Choroid plexus epithelial cell (primary cell): ENCODE measurements around the gene FAM149B1.

Source experiments
- DNase-seq: peaks from one replicate; pipeline ENCODE4 v3.0.0-alpha.2; 2010; ENCODE audit warnings: low read depth
- H3K4me3 ChIP-seq: 2 replicates; pipeline ENCODE4 v1.5.1; 2011; ENCODE audit warnings: low read depth, mild to moderate bottlenecking, control low read depth, low read length, moderate library complexity
- TF ChIP-seq, protein P1 (sequence below): conservative IDR thresholded peaks from 2 replicates; pipeline ENCODE4 v1.5.1; 2011; ENCODE audit warnings: low read depth, mild to moderate bottlenecking, control low read depth, inconsistent platforms, low read length, moderate library complexity

Gene FAM149B1

DNA sequence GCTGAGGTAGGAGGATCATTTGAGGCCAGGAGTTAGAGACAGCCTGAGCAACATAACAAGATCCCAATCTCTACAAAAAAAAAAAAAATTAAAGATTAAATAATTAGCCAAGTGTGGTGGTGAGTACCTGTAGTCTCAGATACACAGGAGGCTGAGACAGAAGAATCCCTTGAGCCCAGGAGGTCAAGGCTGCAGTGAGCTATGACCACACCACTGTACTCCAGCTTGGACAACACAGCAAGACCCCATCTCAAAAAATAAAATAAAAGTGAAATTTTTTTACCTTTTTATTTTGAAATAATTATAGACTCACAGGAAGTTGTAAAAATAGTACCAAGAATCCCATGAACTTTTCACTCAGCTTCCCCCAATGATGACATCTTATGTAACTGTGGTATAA lies 4.9 kb downstream of the FAM149B1 start:
- no peak for DNase-seq
- TF ChIP-seq, protein P1, sequence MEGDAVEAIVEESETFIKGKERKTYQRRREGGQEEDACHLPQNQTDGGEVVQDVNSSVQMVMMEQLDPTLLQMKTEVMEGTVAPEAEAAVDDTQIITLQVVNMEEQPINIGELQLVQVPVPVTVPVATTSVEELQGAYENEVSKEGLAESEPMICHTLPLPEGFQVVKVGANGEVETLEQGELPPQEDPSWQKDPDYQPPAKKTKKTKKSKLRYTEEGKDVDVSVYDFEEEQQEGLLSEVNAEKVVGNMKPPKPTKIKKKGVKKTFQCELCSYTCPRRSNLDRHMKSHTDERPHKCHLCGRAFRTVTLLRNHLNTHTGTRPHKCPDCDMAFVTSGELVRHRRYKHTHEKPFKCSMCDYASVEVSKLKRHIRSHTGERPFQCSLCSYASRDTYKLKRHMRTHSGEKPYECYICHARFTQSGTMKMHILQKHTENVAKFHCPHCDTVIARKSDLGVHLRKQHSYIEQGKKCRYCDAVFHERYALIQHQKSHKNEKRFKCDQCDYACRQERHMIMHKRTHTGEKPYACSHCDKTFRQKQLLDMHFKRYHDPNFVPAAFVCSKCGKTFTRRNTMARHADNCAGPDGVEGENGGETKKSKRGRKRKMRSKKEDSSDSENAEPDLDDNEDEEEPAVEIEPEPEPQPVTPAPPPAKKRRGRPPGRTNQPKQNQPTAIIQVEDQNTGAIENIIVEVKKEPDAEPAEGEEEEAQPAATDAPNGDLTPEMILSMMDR: no peak
- H3K4me3 ChIP-seq: no peak overlapping the region

DNA sequence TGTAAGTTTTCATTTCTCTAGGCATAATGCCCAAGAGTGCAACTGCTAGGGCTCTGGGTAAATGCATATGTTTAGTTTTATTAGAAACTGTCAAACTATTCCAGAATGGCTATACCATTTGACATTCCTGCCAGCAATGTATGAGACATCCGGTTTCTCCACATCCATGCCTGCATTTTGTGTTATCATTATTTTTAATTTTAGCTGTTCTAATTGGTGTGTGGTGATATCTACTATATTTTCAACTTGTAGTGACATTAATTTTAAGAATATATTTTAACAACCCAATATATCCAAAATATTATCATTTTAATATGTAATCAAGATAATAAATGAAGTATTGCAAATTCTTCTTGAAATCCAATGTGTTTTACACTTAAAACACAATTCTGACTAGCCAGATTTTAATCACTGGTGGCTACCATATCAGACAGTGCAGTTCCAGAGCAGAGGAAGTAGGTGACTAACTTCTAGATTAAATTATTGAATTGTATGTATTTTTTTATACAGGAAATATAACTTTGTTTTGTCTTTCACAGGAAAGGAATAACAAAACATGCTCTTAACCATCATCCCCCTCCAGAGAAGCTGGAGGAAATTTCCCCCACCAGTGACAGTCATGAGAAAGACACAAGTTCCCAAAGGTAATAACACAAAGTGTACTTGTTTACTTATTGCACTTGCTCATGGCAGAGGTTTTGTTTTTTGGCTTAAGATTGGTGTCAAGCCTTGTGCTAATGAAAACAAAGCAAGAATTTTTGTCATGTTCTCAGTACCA lies 6.4 kb downstream of the FAM149B1 start:
- TF ChIP-seq, protein P1: no peak
- no peak for DNase-seq
- no peak overlapping the region for H3K4me3 ChIP-seq

DNA sequence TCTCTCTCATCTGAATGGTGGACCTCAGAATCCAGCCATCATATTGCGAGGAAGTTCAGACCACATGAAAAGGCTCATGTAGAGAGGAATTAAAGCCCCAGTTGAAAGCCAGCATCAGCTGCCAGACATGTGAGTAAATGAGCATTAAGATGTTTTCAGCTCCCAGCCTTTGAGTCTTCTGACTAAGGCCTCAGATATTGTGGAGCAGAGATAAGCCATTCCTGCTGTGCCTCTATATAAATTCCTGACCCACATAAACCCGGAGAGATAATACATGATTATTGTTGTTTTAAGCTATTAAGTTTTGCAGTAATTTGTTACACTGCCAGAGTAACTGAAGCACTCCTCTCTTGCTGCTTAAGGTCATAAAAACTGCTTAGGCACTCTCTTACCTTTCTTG lies 14.6 kb downstream of the FAM149B1 start:
- no peak overlapping the region for H3K4me3 ChIP-seq
- DNase-seq: peak; percentile 81
- TF ChIP-seq, protein P1: no peak

DNA sequence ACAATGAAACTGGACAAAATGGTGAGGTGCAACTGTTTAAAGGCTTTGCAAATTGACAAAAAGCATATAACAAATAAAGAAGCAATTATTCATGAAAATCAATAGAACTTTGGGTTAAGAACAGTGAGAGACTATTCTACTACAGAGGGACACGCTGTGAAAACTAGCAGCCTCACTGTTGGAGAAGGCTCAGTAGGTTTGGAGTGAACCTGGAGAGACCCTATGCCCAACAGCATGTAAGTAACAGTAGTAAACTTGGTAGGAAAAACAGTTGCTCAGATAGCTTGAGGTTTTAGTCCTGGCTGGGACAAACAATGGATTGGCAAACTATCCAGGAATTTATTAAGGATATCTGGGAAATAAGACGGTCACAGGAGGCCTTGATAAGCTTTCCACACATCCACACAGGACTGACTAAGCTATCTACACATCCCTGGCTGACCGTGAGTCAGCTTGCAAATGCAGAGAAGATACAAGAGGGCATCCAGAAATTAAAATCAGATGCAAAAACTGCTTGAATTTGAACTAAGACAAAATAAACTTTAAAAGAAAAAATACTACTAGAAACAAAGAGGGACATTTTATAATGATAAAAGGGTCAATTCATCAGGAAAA lies 15.9 kb downstream of the FAM149B1 start:
- H3K4me3 ChIP-seq: no peak overlapping the region
- TF ChIP-seq, protein P1: no peak
- peak; percentile 57 for DNase-seq

DNA sequence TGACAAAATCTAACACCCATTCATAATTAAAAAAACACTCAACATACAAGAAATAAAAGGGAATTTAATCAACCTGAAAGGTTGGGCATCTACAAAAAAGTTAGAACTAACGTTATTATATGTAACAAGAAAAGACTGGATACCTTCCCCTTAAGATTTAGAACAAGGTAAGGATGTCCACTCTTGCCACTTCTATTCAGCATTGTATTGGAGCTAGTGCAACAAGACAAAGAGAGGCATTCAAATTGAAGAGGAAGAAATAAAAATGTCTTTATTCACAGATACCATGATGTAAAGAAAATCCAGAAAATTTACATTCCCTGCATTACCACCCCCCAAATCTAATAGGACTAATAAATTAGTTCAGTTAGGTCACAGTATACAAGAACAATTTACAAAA lies 18.3 kb downstream of the FAM149B1 start:
- no peak for DNase-seq
- TF ChIP-seq, protein P1: no peak
- no peak overlapping the region for H3K4me3 ChIP-seq

DNA sequence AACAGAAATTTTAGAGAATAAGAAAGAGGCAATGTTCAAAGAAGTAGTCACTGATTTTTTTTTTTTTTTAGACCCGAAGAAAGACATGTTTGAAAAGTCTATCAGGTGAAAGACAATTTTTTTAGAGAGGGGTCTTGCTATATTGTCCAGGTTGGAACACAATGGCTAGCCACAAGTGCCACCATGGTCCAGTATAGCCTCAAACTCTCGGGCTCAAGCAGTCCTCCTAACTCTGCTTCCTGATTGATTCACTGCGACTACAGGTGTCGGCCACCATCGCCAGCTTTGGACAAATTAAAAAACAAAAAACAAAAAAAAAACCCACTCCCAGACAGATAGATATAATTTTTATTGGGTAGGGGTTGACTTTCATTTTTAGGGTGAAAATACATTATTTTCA lies 22.3 kb downstream of the FAM149B1 start:
- TF ChIP-seq, protein P1: no peak
- H3K4me3 ChIP-seq: no peak overlapping the region
- DNase-seq: no peak

DNA sequence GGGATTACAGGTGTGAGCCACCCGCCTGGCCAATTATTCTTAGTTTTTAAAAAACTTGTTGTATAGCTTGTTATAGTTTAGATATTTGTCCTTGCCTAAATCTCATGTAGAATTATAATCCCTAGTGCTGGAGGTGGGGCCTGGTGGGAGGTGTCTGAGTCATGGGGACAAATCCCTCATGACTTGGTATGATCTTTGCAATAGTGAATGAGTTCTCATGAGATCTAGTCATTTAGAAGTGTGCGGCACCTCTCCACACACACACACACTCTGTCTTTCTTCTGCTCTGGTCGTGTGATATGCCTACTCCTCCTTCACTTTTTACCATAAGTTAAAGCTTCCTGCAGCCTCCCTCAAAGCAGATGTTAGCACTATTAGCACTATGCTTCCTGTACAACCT lies 37.2 kb downstream of the FAM149B1 start:
- no peak for DNase-seq
- TF ChIP-seq, protein P1: no peak
- H3K4me3 ChIP-seq: no peak overlapping the region
